Myocyte (in vitro differentiated cells): ENCODE measurements around the gene SLC16A3. TPM values are rescaled to one million over a fixed set of nuclear protein-coding genes. Genes with fewer than 3 reads are reported as not detected.
"Not testable (repeated sequence)": the region's sequence is repeated elsewhere in the genome, so short reads cannot be mapped to it uniquely, and the experiment has no call there.

Experiments
- DNase-seq: peaks from one replicate; pipeline ENCODE4 v3.0.0-alpha.2; 2012; ENCODE audit warnings: low read depth
- polyA plus RNA-seq: library from polyadenylated mRNA; unstranded; fragments of >200 nt; gene quantifications from one replicate; pipeline ENCODE4 v1.2.1, GENCODE V29; 2012; ENCODE audit warnings: missing spikeins
- total RNA-seq: library from RNA; depleted of rRNA; stranded (reverse); fragments of >200 nt; gene quantifications from 2 replicates; pipeline ENCODE4 v1.2.3, GENCODE V29; 2014

The SLC16A3 gene
- 94.9 and 164 TPM in 2 replicates for total RNA-seq
- 261 TPM for polyA plus RNA-seq

GRCh38 chr17:82228842-82229697, at the start of gene SLC16A3:
Gene SLC16A3 (plus strand): TSS chr17:82229042. CDS start chr17:82236009, 6,967 bp downstream.
- peak; percentile 65 for DNase-seq

DNA sequence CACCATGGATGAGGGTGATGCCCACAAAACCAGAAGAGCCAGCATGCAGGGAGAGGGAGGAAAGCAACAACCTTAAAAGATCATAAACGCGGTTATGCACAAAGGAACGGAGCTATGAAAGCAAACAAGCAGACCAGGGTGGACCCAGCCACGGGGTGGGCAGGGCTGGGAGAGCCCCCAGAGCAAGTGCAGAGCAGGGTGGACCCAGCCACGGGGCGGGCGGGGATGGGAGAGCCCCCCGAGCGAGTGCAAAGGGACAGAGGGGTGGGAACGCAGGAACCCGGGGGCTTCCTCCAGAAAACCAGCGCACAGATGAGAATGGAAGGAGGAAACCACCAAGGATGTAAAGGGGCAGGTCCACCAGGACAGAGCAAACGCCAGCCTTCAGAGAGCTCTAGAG, 49.4 kb upstream of the SLC16A3 start:
- no peak for DNase-seq

- DNase-seq, result no peak
Observed at GRCh38 chr17:82179946-82180475, 48.8 kb upstream of the SLC16A3 start.

DNA sequence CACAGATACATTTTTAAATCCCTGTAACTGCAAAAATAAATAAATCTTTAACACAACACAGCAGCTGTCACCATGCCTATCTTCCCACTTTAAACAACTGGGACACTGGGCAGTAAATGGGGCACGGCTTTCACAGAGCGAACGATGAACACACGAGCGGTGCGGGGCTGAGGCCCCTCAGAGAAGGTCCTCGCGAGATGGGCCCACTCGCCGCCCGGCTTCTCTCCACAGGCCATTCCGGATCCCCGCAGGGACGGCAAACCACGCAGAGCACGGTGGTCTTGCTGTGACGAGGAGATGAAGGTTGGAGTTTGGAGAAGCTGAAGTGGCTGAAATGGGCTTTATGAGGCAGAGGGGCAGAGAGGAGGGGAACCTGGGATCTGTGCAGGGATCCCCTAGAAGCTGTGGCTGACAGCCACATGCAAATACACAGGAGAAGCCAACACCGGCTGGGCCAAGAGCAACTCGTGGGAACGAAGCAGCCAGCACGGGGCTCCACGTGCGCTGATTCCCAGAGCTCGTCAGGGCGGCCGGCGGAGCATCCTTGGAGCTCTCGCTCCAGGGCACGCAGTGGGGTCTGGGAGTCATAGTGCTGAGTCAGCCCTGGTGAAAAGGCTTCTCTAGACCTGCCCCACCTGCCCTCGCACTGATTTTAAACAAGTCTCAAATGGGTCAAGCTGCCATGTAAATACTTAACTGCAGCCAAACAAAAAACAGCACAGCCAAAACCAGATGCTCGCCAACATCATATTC, 47.9 kb upstream of the SLC16A3 start:
- DNase-seq, result no peak

GRCh38 chr17:82184761-82185160, 44.1 kb upstream of the SLC16A3 start:
- DNase-seq, result peak; percentile 48

DNA sequence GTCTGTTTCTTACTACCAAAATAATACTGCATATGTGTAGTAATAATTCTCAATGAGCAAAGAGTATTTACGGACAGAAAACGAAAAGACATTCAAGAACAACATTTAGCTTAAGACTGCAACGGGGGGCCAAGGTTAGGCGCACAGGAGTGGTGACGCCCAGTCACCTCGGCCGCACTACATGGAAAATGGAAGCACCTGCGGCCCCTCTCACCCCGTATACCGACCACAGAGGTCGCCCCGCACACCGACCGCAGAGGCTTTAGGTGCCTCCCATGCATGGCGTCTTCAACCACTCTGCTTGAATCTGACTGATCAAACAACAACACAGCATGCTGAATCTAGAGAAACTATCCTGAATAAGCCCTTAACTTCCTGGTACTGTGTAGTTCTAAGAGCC, 42.6 kb upstream of the SLC16A3 start:
- DNase-seq, result no peak

DNA sequence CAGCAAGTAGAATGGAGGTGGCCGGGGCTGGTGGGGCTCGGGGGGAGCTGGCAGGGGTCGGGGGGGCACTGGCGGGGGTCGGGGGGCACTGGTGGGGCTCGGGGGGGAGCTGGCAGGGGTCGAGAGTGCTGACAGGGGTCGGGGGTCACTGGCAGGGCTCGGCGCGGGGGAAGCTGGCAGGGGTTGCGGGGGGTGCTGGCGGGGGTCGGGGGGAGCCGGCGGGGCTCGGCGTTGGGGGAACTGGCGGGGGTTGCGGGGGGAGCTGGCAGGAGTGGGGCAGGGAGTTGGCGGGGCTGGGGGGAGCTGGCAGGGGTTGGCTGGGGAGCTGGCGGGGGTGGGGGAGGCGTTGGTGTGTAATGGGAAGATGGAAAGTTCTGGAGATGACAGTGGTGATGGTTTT, 41.3 kb upstream of the SLC16A3 start:
- DNase-seq, result no peak

DNA sequence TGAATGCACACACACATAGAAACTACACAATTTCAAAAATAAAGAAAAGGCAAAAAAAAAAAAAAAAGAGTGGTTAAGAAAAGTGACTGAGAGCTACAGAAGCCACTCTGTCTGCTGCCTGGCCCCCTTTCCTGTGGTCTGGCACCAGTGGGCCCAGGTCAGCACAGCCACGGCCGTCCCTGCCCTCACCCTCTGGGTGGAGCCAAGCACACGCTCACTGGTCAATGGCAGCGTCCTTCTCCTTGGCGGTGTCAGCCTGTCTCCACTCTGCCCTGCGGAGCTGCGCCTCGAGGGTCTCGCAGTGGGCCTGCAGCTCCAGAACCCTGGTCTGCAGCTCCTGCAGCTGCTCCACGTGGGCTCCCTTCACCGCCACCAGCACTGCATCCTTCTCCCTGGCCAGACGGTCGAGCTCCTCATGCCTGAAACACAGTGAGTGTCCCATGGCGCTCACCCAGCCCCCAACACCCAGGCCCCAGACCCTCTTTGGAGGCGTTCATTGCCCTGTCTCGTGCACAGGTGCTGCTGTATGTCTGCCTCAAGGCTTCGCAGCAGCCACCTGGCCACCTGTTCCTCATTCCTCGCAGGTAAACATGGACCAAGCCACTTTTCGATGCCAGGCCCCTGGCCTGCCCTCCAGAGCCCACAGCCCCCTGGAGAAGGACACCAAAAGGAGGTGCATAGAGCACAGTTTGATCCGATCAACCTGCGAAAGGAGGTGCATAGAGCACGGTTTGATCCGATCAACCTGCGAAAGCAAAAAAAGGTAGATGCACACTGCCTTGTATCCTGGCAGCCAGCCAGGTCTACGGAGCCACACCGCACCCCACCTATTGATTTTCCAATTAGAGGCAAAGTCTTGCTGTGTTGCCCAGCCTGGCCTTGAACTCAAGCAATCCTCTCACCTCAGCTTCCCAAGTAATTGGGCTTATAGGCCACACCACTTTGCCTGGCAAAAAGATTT, 40.6 kb upstream of the SLC16A3 start:
- no peak for DNase-seq

DNA sequence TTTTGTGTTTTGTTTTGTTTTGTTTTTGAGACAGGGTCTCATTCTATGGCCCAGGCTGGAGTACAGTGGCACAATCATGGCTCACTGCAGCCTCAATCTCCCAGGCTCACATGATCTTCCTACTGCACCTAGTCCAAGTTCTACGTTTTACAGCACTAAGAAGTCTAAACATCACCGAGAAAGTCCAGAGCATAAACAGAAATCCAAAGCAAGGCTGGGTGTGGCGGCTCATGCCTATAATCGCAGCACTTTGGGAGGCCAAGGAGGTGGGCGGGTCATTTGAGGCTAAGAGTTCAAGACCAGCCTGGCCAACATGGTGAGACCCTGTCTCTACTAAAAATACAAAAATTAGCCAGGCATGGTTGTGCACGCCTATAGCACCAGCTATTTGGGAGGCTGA, 35.8 kb upstream of the SLC16A3 start:
- DNase-seq, result not testable (repeated sequence)

GRCh38 chr17:82193520-82194220, 35.2 kb upstream of the SLC16A3 start:
- DNase-seq, result no peak

GRCh38 chr17:82194765-82195164, 34.1 kb upstream of the SLC16A3 start:
- DNase-seq, result no peak

DNA sequence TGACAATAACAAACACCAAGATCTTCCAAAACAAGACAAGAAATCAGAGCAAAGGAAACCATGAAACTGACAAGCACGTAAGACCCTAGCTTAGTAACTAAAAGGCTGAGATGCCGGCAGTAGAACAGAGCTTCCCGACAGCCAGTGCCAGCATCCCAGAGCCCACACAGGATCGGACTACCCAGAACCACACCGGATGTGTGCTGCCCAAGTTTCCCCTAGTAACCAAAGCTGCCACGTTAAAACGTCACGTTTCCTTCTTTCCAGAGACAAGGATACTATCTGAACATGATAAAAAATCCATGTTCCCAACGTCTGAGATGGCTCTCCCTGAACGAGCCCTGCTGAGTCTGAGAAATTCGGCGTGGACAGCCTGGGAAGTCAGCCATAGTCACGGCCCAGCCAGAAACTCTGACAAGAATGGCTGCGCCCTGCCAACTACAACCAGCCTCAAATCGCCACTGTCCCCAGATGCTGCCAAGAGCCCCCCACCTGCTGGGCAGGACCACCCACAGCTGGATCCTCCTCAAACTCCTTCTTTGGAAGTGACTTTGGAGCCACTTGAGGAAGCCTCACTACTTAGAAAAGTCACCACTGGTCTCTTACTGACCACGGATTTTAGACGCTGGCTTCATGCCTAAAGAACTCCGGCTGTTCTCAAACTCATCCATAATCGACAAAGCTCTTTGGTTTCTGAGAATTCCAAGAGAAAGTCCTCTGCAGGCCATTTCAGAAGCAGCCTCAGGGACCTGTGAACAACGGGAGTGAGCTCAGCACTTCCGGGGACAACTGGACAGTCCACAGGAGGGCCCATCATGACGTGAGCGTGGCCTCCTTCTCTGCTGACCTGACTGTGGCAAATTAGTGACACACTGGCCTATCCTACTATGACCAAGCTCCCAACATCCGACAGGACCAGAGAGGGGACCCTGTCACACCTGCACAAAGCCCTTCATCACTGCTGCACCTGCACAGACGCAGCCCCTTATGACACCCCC, 32.9 kb upstream of the SLC16A3 start:
- no peak for DNase-seq

- no peak for DNase-seq
Observed at GRCh38 chr17:82198092-82198491, 30.8 kb upstream of the SLC16A3 start.

GRCh38 chr17:82199496-82199895, 29.3 kb upstream of the SLC16A3 start:
- DNase-seq, result no peak

- no peak for DNase-seq
Observed at GRCh38 chr17:82200135-82200534, 28.7 kb upstream of the SLC16A3 start.

DNA sequence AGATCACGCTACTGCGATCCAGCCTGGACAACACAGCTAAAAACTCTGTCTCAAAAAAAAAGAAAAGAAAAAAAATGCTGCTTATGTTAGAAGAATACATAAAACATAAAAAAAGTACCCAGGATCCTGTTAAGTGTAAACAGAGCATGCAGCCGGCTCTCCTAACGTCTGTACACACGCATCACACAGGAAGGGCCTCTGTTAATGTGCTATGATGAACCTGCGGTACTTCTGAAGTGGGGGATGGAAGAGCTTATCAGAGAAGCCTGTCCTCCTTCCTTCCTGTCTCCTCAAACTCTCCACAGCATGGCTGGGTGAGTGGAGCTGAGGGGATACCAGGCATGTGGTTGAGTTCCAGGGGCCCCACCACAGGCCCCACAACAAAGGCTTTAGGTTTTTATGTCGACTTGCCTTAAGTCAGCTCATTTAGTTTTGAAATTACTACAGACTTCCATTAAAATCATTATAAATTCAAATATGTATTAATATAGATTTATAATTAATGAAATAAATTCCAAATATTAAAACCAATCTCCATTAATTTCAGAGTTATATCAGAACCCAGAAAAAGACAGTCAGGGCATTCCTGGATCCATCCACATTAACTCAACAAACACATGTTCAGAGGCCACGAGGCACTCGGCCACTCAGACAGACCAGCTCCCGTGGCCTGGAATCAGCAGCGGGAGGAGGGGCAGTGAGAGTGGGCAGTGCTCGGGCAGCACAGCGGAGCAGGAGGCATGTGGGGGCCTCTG, 27.9 kb upstream of the SLC16A3 start:
- no peak for DNase-seq

- no peak for DNase-seq
Observed at GRCh38 chr17:82201498-82201910, 27.3 kb upstream of the SLC16A3 start.

- no peak for DNase-seq
Observed at GRCh38 chr17:82202981-82203380, 25.9 kb upstream of the SLC16A3 start.
